Bronchial epithelial cell (primary cell): Measurements from ENCODE around the gene C14orf132. TPM values are rescaled to one million over a fixed set of nuclear protein-coding genes. Genes with fewer than 3 reads are reported as not detected.
A peak's percentile ranks its signal among the peaks of the same experiment; 100 is the strongest.

Source experiments
- DNase-seq: peaks from one replicate; pipeline ENCODE4 v3.0.0-alpha.2; 2010; ENCODE audit warnings: low read depth
- FAIRE-seq: peaks from 2 replicates; lab custom pipeline; 2011; peaks lifted over from hg19 to GRCh38; lab: Jason Lieb, UNC
- H3K27me3 ChIP-seq: 2 replicates; pipeline ENCODE4 v1.5.1; 2011; ENCODE audit warnings: low read length; ENCODE audit not compliant: control insufficient read depth, insufficient read depth
- H3K36me3 ChIP-seq: 2 replicates; pipeline ENCODE4 v1.5.1; 2011; ENCODE audit warnings: low read length; ENCODE audit not compliant: control insufficient read depth, insufficient read depth
- H3K4me3 ChIP-seq: 2 replicates; pipeline ENCODE4 v1.5.1; 2011; ENCODE audit warnings: mild to moderate bottlenecking, low read depth, low read length, control low read depth
- CTCF ChIP-seq: IDR thresholded peaks from 2 replicates; pipeline ENCODE4 v1.5.1; 2011; ENCODE audit warnings: mild to moderate bottlenecking, moderate library complexity, low read length, control low read depth, inconsistent platforms; ENCODE audit not compliant: insufficient read depth, severe bottlenecking
- total RNA-seq: library from RNA; depleted of rRNA; stranded (reverse); fragments of >200 nt; gene quantifications from 2 replicates; pipeline ENCODE4 v1.2.1, GENCODE V29; 2014

The C14orf132 gene
- total RNA-seq, 1 donor from 2014 or later: 1.1 TPM

GRCh38 chr14:96109596-96110355 is 70.6 kb downstream of the C14orf132 start:
- no peak for TF ChIP-seq CTCF
- Histone ChIP-seq H3K27me3 (no peaks in the 10 kb centered on the region), H3K4me3 (no peak overlapping the region), H3K36me3 (no peaks in the 10 kb centered on the region)
- DNase-seq (no peak), FAIRE-seq (no peak)

- no peak for TF ChIP-seq CTCF
- H3K27me3 ChIP-seq: no peaks in the 10 kb centered on the region
- no peak for FAIRE-seq
- DNase-seq: no peak
- H3K36me3 ChIP-seq: no peaks in the 10 kb centered on the region
- no peak overlapping the region for H3K4me3 ChIP-seq
Measured at GRCh38 chr14:96112032-96112431, 72.9 kb downstream of the C14orf132 start.

- FAIRE-seq: no peak
- H3K4me3 ChIP-seq: no peak overlapping the region
- no peak for DNase-seq
- no peak for TF ChIP-seq CTCF
- no peaks in the 10 kb centered on the region for H3K27me3 ChIP-seq
- no peaks in the 10 kb centered on the region for H3K36me3 ChIP-seq
Measured at GRCh38 chr14:96114002-96114401, 74.8 kb downstream of the C14orf132 start.

GRCh38 chr14:96117101-96117897 is 78.1 kb downstream of the C14orf132 start:
- no peak overlapping the region for H3K4me3 ChIP-seq
- H3K27me3 ChIP-seq: no peaks in the 10 kb centered on the region
- H3K36me3 ChIP-seq: no peaks in the 10 kb centered on the region
- DNase-seq (peak; percentile 40), FAIRE-seq (no peak)
- TF ChIP-seq CTCF: no peak

GRCh38 chr14:96117960-96118359 is 78.8 kb downstream of the C14orf132 start:
- FAIRE-seq (peak; percentile 72), DNase-seq (no peak)
- no peak for TF ChIP-seq CTCF
- Histone ChIP-seq H3K36me3 (no peaks in the 10 kb centered on the region), H3K27me3 (no peaks in the 10 kb centered on the region), H3K4me3 (no peak overlapping the region)
